SIG-M5 (cell line): ENCODE results near the gene XKRX.

Source experiments
- DNase-seq: peaks from one replicate; lab custom pipeline; 2025; lab: John Stamatoyannopoulos, UW

The XKRX gene

DNA sequence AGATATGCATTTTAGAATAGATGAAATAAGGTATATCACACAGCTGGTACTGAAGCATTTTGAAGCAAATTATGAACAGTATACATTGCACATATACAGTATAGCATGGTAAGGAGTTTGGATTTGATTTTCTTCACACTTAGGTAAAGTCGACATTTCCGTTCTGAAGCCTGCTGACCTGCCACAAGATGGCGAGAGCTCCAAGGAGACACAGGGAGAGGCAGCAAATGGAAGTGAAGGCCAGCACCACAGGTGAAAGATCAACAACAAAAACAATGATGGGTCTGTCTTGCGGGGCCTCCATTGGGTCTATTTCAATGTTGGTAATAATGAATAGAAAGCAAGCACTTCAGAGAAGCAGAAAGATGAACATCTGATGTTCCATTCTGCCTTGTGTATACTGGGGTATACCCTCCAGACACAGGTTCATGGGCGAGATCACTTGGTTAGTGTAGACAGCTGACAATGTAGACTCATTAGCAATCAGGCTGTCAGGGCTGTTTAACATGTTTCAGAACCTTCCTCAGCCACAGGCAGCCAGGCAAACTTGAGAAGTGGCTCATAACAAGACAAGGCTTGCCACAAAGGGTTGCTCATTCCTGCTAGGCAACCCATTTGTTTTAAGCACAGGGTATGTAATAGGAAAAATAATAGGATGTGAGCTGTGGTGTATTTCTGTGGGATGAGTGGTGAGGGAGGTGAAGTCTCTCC is 33.2 kb downstream of the XKRX start:
- no peak for DNase-seq

- no peak for DNase-seq
Measured at GRCh38 chrX:100883654-100884053, 45.1 kb downstream of the XKRX start.

GRCh38 chrX:100880368-100880767 is 48.3 kb downstream of the XKRX start:
- no peak for DNase-seq

GRCh38 chrX:100874325-100874724 is 54.4 kb downstream of the XKRX start, which contains the start of gene NOX1:
Gene NOX1, minus strand, starts transcription at chrX:100874359. Its CDS starts 220 bp downstream, at chrX:100874139.
- DNase-seq, result no peak

- DNase-seq, result no peak
Measured at GRCh38 chrX:100871594-100872560, 56.8 kb downstream of the XKRX start.

GRCh38 chrX:100870527-100870926 is 58.2 kb downstream of the XKRX start:
- no peak for DNase-seq

- no peak for DNase-seq
Measured at GRCh38 chrX:100868273-100868672, 60.4 kb downstream of the XKRX start.

DNA sequence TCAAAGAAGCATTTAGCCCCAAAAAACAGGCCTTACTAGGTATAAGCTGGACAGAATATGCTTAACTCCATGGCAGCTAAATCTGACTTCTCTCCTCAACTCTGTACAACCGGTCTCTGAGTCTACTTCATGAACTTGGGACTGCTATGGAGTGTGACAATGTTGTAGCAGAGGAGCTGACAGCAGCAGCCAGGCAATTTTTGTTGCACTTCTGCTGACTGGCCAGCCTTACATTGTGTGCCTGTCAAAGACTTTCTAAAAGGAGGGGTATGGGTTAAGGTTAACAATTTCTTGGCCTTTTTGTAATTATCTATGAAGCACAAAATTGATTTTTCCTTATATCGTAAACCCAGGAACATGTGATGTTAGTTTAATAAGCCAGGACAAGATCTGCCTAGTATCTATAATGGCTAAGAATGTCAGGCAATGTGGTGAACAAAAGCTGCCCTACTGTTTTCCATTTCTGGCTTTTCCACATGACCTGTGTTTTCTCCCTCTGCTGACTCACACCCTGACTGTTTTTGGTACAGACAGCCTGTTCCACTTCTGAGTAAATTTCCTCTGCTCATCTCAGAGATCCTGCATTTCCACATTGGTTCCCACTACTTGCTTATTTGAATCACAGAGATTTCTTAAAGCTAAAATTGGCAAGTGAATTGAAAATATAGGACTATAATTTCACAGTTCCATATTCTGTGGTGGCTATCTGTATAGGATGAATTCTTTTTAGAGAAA is 63.9 kb downstream of the XKRX start:
- DNase-seq, result no peak
